HepG2 (cell line): Measurements from ENCODE around the gene POU2F1.

Experiments used
- AFF4 ChIP-seq: sonication (generic); formaldehyde crosslinking; IDR thresholded peaks from 2 replicates; pipeline ENCODE4 v1.4.0; 2020; ENCODE audit warnings: missing genetic modification reagents
- CHD2 ChIP-seq: IDR thresholded peaks from 2 replicates; pipeline ENCODE4 v1.6.1; 2011; ENCODE audit warnings: low read depth, low read length, improper control_type of control experiment
- CTCF ChIP-seq: sonication (generic); formaldehyde crosslinking; IDR thresholded peaks from 2 replicates; pipeline ENCODE4 v1.5.0; 2020; ENCODE audit warnings: mild to moderate bottlenecking, missing genetic modification reagents, moderate library complexity
- IKZF4 ChIP-seq: sonication (generic); formaldehyde crosslinking; IDR thresholded peaks from 2 replicates; pipeline ENCODE4 v1.5.1; 2020; ENCODE audit warnings: borderline replicate concordance, mild to moderate bottlenecking, low read depth, missing genetic modification reagents; ENCODE audit errors: not compliant biosample characterization
- SP2 ChIP-seq: sonication (generic); formaldehyde crosslinking; IDR thresholded peaks from 2 replicates; pipeline ENCODE4 v1.5.1; 2020; ENCODE audit warnings: mild to moderate bottlenecking, missing genetic modification reagents
- SUZ12 ChIP-seq: fragments of 150-350 bp; IDR thresholded peaks from 2 replicates; pipeline ENCODE4 v1.6.1; 2014; ENCODE audit warnings: low read depth, low read length
- ZFP90 ChIP-seq: sonication (generic); formaldehyde crosslinking; IDR thresholded peaks from 2 replicates; pipeline ENCODE4 v1.8.0; 2022; ENCODE audit warnings: missing genetic modification reagents, mild to moderate bottlenecking, inconsistent platforms, borderline replicate concordance
- ZNF746 ChIP-seq: sonication (generic); formaldehyde crosslinking; IDR thresholded peaks from 2 replicates; pipeline ENCODE4 v1.8.0; 2022; ENCODE audit warnings: mild to moderate bottlenecking, missing genetic modification reagents

GRCh38 chr1:167233373-167233772 is 12.7 kb downstream of the POU2F1 start:
- TF ChIP-seq SUZ12 = no peak
- TF ChIP-seq CTCF (CRISPR knock-in tag) = no peak
- no peak for TF ChIP-seq IKZF4
- no peak for TF ChIP-seq ZFP90 (CRISPR knock-in tag)
- no peak for TF ChIP-seq CHD2
- no peak for TF ChIP-seq SP2 (CRISPR knock-in tag)
- TF ChIP-seq AFF4 (CRISPR knock-in tag) = no peak
- TF ChIP-seq ZNF746 (CRISPR knock-in tag) = no peak
